NCI-H128 (cell line): ENCODE data around the gene PDLIM5.
"Not testable (repeated sequence)": the region's sequence is repeated elsewhere in the genome, so short reads cannot be mapped to it uniquely, and the experiment has no call there.

ENCODE experiments used
- DNase-seq: peaks from one replicate; lab custom pipeline; 2025; ENCODE audit not compliant: unreplicated experiment; lab: John Stamatoyannopoulos, UW

PDLIM5 gene

DNA sequence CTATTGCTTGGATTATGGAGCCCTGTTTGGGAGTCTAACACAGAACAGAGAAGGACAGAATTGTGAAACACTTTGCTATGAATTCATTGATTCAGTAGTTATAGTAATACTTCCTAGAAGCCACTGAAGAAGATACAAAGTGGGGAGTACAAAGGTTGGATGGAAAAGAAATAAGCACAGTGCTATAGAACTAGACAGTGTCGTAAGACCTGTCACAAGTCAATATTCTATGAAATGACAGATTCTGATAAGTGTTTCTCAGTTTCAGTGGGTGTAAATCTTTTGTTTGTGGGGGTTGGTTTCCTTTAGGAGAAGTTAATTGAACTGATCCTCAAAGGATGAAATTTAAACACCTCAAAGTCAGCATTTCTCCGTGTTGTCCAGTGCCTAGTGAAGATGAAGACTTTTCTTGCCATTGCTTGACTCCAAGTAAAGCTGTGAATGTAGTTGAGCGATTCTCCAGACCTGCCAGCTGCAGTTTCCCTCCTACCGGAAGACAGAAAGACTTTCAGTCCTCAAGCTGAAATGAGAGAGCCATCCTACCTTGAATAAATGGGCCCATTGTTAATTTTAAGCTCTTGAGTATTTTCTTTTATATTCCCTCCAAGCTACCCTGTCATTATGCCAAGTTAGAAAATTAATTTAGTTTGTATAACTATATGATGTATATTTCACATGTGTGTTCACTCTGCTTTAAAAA is 7.9 kb downstream of the PDLIM5 start:
- no peak for DNase-seq

DNA sequence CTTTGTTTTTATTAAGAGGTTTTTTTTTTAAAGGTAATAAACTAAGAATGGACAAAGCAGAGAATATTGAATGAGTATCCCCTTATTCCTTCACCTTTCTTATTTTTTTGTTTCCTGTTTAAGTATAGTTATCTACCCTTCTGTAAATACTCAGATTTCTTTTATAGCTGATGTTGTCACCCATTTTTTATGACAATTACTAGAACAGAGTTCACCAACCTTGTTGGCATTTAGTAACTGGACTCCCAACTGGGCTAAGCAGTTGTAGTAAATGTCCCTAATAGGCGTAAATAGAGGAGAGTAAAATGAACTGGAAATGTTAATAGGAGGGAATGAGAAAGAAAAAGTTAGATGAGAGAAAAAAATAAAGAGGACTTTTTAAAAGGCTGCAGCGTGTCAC is 9.8 kb downstream of the PDLIM5 start:
- no peak for DNase-seq

DNA sequence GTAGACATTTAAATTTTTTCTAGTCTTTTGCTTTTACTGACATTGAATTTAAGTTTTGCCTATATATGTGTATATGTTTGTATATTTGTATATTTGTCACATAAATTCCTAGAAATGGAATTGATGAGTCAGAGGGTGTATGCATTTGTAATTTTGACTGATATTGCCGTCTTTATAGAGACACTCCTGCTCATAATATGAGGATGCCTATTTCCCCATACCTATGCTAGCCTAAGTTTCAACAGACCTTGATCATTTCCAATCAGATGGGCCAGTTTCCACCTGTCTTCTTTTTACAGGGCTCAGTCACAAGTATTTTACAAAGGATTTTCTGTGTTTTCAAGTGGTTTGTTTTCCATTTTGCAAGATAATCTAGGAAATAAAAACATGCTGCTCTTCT is 10.8 kb downstream of the PDLIM5 start:
- DNase-seq, result no peak

DNA sequence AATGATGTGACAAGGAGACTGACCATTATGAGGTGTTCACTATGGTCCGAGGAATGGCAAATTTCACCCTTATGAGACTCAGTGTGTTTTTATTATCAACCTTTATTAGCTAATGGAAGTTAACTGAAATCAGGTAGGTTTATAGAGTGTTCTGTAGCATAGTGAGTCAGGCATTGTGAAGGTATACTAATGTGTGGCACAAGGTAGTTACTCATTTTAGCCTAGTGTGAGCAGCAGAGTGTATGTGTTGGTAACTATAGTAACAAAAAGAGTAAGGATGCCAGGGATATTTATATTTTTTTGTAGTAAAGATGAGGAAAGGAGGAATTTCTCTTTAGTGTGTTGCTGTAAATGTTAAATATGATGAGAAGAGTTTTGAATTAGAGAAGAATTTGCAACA is 12.0 kb downstream of the PDLIM5 start:
- DNase-seq, result no peak

DNA sequence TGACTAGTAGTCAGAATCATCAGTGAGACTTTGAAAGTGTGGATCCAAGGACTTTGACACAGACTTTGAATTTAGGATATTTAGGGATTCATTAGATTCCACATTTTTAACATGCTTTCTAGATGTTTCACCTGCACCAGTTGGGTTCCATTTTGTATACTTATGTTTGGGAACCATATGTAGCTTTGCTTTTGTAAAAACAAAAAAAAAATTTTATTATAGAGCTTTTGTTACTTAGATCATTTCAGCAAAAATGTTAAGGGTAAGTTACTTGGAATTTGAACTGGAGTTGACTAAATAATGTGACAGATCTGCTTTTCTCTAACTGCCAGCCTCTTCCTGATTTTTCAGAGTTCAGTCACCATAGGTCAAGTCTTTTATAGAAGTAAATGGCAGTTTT is 14.6 kb downstream of the PDLIM5 start:
- DNase-seq, result no peak

DNA sequence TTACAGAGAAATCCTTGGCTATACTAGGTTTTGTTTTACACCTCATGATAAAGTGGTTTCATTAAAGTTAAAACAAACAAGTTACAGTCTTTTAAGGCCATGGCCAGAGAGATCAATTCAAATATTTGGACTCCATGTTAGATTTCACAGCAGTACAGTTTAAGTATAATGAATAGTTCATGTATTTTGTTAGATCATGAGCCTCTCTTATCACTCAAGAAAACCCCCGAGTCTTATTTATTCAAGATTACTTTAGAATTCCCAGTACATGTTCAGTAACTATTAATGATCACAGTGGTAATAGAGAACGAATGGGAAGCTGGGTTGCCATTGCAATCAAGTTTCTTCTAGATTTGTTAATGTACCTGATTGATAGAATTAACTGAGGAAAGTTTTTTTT is 15.2 kb downstream of the PDLIM5 start:
- DNase-seq, result no peak

DNA sequence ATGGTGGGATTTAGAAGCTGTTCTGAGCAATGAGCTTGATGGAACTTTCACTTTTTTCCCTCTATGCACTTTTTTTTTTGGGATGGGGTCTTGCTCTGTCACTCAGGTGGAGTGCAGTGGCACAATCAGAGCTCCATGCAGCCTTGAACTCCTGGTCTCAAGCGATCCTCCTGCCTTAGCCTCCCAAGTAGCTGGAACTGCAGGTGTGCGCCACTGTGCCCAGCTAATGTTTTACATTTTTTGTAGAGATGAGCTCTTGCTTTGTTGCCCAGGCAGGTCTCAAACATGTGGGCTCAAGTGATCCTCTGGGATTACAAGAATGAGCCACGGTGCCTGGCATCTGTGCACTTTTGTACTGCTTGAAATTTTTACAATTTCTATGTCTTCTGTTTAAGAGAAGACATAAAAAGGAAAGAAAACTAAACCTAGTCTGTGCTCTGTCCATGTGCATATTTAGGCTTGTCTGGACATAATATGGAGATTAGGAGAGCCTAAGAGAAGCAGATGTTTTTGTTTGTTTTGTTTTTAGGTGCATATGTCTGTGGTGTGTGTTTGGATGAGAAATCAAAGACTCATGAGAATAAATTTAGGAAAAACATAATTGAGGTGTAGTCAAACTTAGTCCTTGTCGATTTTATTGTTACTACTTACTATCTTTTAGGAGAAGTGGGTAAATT is 16.5 kb downstream of the PDLIM5 start:
- DNase-seq, result no peak

DNA sequence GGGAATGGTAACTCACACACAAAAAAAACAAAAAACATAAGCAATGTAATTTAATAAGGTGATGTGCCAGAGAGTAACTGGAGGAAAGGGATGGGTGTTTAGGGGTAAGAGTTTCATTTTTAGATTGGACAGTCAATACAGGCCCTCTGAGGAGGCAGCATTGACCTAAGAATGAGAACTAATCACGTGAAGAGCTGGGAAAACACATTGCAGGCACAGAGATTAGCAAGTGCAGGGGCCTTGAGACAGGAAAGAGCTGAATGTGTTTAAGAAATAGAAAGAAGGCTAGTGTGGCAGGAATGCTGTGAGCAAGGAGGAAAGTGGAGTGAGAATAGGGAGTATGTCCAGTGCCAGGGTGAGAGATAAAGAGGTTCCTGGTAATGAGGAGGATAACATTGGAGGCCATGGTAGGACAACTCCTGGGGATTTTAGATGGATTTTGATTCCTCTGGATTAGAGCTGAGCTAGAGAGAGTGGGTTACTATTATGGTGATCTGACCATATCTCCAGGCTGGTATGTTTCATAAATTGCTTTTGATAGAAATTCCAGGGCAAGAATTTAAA is 17.6 kb downstream of the PDLIM5 start:
- DNase-seq, result no peak

DNA sequence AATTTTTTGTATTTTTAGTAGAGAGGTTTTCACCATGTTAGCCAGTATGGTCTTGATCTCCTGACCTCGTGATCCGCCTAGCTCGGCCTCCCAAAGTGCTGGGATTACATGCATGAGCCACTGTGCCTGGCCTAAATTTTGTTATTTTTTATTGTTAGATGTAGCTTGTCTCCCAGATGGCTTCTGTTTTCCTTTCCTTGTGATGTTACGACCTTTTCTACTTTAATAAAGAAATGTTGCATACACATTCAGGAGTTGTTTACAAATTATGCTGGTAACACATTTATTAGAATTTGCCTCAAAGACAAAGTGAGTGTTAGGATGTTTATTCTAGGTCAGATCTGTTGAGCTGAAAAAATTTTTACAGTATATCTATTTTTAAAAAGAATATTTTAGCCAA is 18.4 kb downstream of the PDLIM5 start:
- DNase-seq, result no peak

DNA sequence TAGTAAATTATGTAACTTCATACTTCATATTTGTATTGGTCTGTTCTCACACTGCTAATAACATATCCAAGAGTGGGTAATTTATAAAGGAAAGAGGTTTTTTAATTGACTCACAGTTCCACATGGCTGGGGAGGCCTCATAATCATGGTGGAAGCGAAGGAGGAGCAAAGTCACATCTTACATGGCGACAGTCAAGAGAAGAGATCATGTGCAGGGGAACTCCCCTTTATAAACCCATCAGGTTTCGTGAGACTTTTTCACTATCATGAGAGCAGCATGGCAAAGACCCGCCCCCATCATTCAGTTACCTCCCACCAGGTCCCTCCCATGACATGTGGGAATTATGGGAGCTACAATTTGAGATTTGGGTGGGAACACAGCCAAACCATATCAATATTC is 19.0 kb downstream of the PDLIM5 start:
- DNase-seq, result not testable (repeated sequence)

DNA sequence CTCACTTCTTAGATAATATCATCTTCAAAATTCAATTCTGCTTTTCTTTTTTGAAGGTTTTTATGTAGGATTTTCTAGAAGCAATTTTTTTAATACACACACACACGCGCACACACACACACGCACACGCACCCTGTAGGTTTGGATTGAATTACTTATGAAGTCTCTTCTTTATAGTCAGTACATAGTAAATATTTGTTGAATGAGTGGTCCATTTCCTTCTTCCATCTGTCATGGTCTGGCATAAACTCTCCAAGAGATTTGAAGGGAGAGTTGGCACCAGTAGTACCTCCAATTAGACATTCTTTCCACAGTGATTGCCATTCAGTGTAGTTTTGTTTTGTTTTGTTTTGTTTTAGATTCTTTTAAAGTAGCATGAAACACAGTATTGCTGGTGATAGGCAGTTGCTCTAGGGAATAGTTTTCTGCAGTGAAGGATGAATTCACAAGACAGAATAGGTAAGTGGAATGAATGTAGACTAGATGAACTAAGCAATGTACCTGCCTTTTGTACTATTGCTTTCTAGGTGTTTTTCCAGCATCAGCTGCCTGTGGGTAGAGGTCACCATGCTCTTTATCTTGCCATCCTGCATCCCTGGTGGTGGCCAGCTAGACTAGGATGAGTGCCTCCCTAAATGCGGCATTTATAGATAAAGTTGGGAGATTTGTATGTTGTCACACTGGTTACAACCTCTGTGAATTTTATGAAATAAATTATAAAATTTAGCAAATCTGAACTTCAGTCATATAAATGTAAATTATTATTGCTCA is 20.5 kb downstream of the PDLIM5 start:
- no peak for DNase-seq

DNA sequence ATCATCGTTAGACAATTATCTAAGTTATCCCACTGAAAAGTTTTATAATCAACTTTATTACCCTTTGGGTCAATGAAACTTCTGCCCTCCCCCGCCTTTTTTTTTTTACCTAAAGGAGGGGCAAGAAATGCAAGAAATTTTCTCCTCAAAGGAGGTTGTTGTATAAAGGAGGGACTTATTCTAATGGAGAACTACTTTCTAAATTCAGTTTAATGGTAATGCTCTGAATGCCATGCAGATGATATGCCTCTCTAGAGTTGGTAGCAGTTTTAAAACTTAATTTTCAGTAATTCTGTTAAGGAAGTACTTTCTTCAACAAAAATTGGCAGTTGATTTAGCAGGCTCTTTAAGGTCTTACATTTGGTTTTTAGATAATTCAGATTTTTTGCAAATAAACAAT is 23.3 kb downstream of the PDLIM5 start:
- no peak for DNase-seq

DNA sequence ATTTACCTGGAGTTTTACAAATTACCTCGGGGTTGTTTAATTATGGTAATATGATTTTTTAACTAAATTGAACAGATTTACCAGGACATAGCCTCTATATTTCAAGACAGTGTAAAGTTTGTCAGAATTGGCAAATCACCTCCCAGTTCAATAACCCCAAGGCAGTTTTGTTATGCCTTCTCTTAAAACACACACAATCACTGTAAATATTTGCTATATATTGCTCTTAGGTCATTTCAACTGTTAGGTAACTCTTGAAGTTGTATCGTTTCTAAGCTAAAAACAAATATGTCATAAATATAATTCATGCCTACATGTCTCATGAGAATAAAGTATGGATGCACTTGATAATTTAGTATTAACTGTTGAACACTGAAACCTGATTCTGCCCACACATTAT is 24.1 kb downstream of the PDLIM5 start:
- no peak for DNase-seq

DNA sequence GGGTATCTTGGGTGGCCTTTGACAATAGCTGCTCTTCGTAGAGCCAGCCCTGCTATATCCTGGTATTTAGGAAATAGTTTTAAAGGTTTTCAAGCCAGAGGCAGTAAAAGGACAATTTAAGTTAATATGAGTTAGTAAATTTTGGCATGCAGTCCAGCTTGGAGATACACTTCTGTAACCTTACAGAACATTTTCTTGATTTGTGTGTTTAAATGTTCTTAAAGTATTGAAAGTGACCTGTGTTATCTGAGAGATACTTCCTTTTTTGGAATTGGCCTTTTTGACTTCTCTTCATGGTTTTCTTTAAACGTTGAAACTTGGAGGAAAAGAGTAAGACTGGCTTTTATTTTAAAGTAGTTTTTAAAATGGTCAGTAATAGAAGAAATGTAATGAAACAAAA is 25.5 kb downstream of the PDLIM5 start:
- no peak for DNase-seq

DNA sequence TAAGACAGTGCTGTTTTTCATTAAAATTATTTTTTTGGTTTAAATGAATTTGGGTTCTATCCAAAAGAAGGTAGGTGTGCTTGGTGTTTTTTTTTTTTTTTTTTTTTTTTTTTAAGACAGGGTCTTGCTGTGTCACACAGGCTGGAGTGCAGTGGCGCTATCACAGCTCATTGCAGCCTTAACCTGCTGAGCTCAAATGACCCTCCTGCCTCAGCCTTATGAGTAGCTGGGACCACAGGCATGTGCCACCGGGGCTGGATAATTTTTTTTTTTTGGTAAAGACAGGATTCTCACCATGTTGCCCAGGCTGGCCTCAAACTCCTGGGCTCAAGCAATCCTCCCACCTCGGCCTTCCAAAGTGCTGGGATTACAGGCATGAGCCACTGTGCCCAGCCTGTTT is 27.1 kb downstream of the PDLIM5 start:
- not testable (repeated sequence) for DNase-seq

DNA sequence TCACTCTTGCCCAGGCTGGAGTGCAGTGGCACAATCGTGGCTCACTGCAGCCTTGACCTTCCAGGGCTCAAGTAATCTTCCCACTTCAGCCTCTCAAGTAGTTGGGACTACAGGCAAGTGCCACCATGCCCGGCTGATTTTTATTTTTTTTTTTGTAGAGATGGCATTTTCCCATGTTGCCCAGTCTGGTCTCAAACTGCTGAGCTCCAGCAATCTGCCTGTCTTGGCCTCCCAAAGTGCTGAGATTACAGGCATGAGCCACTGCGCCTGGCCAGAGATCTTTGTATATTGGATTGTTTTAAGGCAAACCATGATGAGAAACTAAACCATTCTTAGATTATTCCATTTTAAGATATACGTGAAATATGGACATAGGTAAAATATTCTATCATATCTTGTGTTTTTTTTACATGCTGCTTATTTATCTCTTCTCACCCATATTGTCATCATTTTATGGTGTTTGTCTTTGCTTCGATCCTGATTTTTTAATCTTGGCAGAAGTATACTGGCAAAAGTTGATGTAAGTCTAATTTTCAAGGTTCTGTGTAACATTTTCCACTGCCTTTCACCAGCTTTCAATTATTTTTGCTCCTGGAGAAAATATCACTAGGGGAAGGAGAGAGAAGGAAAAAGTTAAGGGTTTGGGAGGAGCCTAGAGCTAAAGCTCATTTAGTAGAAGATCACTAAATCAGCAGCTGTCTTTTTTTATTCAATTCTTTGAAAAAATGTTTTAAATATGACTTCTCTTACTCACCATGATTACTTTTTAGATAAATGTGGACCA is 27.8 kb downstream of the PDLIM5 start:
- no peak for DNase-seq

DNA sequence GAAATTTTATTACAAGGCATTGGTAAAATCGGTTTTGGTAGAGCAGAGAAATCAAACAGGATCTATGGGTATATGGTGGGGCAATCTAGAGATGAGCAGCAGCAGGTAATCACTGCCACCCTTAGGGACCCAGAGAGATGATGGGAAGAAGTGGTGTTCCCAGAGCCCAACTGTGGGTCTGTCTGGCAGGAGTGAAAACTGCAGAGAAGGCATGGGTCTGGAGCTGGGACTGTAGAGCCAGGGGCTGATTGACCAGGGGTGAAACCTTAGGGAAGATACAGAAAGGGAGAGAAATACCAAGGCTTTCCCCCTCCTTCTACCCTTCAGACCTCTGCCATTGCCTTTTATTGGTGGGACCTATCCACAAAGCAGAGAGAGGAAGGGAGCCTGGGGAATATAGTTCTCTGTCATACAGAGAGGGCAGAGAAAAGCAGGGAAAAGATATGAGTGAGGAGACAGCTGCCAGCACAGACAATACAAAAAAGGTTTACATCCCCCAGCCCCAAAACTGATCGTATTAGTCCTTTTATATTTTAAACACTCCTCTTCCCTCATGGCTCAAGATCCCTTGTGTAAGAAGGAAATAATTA is 28.7 kb downstream of the PDLIM5 start:
- DNase-seq, result no peak

DNA sequence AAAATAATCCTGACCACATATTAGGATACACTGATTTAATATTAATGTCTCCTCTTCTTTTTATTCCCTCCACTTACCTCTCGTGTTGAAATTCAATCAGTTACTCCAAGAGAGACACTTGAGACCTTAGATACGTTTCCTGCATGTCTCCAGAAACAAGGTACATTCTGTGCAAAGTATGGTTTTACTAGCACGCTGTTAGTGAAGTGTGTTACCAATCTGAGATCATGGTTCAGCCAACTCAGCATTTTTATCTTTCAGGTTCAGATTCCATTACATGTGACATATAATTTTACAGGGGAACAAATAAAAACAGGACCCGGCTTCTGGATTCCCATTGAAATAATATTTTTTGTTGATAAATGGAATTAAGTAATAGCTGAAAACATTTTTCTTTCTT is 32.2 kb downstream of the PDLIM5 start:
- DNase-seq, result no peak

DNA sequence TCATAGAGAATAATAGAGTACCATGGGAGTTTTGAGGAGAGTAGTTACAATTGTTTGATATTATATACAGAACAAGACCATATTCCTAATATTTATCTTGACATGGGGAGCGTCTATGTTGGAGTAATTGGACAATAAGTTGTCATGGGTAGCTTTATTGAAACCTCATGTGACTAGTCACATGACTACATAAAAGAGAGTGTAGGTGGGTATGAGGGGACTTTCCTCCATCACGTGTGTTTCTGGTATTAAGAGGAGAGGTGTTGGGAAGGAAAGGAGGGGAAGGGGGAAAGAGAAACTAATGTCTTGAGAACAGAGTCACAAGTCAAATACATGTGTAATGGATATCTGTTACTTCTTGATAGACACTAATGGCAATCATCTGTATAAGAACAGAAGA is 33.1 kb downstream of the PDLIM5 start:
- DNase-seq, result no peak

DNA sequence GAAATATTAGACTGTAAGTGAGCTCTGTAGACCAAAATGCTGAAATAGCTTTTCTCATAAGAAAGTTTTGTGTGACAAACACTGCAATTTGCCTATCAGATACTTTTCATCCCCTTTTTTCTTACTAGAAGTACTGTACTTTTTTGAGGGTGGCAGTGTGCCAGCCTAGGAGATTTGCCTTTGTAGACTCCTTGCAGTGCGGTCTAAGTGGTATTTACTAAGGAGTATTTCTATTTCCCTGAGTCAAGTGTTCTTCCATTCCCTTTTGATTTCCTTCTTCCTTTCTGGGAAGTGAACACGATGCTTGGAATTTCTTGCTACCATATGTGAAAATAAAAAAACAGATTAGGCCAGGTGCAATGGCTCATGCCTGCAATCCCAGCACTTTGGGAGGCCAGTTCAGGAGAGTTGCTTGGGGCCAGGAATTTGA is 34.6 kb downstream of the PDLIM5 start:
- no peak for DNase-seq

DNA sequence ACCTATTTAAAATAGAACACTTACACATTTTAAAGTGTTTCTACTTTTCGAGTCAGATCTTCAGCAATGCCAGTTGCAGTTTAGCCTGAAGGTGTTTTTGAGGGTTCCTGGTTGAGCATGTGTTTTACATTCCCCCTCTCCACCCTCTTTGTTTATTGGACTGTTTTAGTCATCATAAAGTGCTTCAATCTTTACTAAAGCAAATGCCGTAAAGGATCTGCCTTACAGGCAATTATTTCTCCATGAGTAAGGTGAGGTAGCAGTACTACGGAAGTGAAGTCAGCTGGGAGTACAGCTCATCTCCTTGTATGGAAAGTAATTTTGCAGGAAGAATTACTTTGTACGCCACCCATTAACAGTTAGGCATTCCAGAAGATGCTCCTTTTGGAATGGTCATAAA is 36.9 kb downstream of the PDLIM5 start:
- DNase-seq, result no peak
